Measurements from ENCODE around the gene STAG3. TPM values are rescaled to one million over a fixed set of nuclear protein-coding genes. Genes with fewer than 3 reads are reported as not detected.

The STAG3 gene
- total and polyA plus RNA-seq, 10 of the 15 experiments (the other 5 are each of a cell fraction or from before 2014, with no cell fraction given) = 73.0 to 306 (median 120) TPM

DNA sequence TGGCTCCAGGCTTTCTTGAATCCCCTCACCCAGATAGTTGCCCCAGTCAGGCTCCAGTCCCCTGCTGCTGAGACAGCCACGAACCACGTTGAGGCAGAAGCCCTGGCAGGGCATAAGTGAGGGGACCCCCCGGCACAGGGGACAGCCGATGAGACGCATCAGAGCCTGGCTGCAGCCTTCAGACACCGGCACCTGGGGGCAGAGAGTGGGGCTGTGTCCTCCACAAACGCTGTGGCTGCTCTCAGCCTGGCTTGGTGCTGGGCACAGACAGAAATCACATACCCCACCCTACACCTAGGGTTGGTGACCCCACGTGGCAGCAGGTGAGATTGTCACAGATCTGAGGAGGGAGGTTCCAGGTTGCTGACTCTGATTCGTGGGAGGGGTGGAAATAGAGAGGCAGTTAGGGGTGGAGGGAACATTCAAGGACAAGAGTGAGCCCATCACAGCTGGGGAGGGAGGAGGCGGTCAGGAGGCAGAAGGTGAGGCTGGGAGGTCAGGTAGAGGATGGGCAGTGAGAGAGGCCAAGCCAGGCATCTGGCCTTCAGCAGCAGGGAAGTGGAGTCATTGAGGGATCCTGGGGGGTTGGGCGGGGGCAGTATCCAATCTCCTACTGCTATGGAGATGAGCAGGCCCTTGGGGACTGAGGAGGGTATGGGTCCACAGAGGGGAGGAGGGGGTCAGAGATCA lies 3.8 kb upstream of the STAG3 start:
- Histone ChIP-seq H2AFZ (ENCODE audit: control insufficient read depth, low read depth, low read length) (no peak overlapping the region), H4K20me1 (ENCODE audit: control insufficient read depth, insufficient read depth) (no peaks in the 10 kb centered on the region), H3K9ac (ENCODE audit: control insufficient read depth, insufficient read depth, low read length) (no peak overlapping the region), H3K36me3 (ENCODE audit: control insufficient read depth in 2 of 2, insufficient read depth in 2 of 2, low read length in 1 of 2) (no peaks in the 10 kb centered on the region), H3K9me3 (replicated peaks; ENCODE audit: control insufficient read depth, insufficient read depth, low read length) (no peaks in the 10 kb centered on the region), H3K4me3 (no peak overlapping the region), H3K27ac (ENCODE audit: control insufficient read depth, insufficient read depth) (no peak overlapping the region), H3K27me3 (replicated peaks in 1 of 2; ENCODE audit: control insufficient read depth in 2 of 2, insufficient read depth in 2 of 2, low read length in 1 of 2) (peaks cover 0 to 4% of the 10 kb centered on the region in 2 experiments; a peak in 2 of 4 replicates), H3K4me2 (ENCODE audit: control insufficient read depth, insufficient read depth) (no peak overlapping the region), H3K79me2 (ENCODE audit: control insufficient read depth, insufficient read depth, low read length) (no peaks in the 10 kb centered on the region), H3K4me1 (ENCODE audit: control insufficient read depth, insufficient read depth, low read length) (peaks cover 29% of the 10 kb centered on the region)
- WGBS (ENCODE audit: insufficient coverage, insufficient replicate concordance, low lambda C conversion rate, missing lambda C conversion rate) = 61% methylated on average over 11 of the region's 11 CpGs
- ChIA-PET RAD21 (ENCODE audit: unreplicated experiment) (no interaction called here), SMC1A (ENCODE audit: uncharacterized antibody, unreplicated experiment) (no interaction called here), CTCF (no interaction called here), POLR2A (interaction anchor here (0.6 kb wide), 1 partner anchor 10 kb away, joined by 7 read pairs; no protein-coding TSS in a partner anchor)
- TF ChIP-seq, protein P1, sequence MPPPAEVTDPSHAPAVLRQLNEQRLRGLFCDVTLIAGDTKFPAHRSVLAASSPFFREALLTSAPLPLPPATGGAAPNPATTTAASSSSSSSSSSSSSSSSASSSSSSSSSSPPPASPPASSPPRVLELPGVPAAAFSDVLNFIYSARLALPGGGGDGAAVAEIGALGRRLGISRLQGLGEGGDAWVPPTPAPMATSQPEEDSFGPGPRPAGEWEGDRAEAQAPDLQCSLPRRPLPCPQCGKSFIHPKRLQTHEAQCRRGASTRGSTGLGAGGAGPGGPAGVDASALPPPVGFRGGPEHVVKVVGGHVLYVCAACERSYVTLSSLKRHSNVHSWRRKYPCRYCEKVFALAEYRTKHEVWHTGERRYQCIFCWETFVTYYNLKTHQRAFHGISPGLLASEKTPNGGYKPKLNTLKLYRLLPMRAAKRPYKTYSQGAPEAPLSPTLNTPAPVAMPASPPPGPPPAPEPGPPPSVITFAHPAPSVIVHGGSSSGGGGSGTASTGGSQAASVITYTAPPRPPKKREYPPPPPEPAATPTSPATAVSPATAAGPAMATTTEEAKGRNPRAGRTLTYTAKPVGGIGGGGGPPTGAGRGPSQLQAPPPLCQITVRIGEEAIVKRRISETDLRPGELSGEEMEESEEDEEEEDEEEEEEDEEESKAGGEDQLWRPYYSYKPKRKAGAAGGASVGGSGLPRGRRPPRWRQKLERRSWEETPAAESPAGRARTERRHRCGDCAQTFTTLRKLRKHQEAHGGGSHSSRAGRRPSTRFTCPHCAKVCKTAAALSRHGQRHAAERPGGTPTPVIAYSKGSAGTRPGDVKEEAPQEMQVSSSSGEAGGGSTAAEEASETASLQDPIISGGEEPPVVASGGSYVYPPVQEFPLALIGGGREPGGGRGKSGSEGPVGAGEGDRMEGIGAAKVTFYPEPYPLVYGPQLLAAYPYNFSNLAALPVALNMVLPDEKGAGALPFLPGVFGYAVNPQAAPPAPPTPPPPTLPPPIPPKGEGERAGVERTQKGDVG (CRISPR knock-in tag; IDR thresholded peaks at IDR 0.05) = no peak
- no peak for TF ChIP-seq HDAC6 (IDR thresholded peaks at IDR 0.05; ENCODE audit: unreplicated experiment)
- no peak for TF ChIP-seq ZNF622 (IDR thresholded peaks at IDR 0.05)
- TF ChIP-seq, protein P2, sequence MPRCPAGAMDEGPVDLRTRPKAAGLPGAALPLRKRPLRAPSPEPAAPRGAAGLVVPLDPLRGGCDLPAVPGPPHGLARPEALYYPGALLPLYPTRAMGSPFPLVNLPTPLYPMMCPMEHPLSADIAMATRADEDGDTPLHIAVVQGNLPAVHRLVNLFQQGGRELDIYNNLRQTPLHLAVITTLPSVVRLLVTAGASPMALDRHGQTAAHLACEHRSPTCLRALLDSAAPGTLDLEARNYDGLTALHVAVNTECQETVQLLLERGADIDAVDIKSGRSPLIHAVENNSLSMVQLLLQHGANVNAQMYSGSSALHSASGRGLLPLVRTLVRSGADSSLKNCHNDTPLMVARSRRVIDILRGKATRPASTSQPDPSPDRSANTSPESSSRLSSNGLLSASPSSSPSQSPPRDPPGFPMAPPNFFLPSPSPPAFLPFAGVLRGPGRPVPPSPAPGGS (IDR thresholded peaks at IDR 0.05; ENCODE audit: borderline replicate concordance, insufficient read depth, low read depth, low read length, poor library complexity, severe bottlenecking) = no peak
- no peak for TF ChIP-seq CBX5 (IDR thresholded peaks at IDR 0.05; ENCODE audit: low read depth)
- TF ChIP-seq, protein P3, sequence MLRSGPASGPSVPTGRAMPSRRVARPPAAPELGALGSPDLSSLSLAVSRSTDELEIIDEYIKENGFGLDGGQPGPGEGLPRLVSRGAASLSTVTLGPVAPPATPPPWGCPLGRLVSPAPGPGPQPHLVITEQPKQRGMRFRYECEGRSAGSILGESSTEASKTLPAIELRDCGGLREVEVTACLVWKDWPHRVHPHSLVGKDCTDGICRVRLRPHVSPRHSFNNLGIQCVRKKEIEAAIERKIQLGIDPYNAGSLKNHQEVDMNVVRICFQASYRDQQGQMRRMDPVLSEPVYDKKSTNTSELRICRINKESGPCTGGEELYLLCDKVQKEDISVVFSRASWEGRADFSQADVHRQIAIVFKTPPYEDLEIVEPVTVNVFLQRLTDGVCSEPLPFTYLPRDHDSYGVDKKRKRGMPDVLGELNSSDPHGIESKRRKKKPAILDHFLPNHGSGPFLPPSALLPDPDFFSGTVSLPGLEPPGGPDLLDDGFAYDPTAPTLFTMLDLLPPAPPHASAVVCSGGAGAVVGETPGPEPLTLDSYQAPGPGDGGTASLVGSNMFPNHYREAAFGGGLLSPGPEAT (IDR thresholded peaks at IDR 0.05; ENCODE audit: low read depth) = no peak
- TF ChIP-seq, protein P4, sequence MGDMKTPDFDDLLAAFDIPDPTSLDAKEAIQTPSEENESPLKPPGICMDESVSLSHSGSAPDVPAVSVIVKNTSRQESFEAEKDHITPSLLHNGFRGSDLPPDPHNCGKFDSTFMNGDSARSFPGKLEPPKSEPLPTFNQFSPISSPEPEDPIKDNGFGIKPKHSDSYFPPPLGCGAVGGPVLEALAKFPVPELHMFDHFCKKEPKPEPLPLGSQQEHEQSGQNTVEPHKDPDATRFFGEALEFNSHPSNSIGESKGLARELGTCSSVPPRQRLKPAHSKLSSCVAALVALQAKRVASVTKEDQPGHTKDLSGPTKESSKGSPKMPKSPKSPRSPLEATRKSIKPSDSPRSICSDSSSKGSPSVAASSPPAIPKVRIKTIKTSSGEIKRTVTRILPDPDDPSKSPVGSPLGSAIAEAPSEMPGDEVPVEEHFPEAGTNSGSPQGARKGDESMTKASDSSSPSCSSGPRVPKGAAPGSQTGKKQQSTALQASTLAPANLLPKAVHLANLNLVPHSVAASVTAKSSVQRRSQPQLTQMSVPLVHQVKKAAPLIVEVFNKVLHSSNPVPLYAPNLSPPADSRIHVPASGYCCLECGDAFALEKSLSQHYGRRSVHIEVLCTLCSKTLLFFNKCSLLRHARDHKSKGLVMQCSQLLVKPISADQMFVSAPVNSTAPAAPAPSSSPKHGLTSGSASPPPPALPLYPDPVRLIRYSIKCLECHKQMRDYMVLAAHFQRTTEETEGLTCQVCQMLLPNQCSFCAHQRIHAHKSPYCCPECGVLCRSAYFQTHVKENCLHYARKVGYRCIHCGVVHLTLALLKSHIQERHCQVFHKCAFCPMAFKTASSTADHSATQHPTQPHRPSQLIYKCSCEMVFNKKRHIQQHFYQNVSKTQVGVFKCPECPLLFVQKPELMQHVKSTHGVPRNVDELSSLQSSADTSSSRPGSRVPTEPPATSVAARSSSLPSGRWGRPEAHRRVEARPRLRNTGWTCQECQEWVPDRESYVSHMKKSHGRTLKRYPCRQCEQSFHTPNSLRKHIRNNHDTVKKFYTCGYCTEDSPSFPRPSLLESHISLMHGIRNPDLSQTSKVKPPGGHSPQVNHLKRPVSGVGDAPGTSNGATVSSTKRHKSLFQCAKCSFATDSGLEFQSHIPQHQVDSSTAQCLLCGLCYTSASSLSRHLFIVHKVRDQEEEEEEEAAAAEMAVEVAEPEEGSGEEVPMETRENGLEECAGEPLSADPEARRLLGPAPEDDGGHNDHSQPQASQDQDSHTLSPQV (IDR thresholded peaks at IDR 0.05) = no peak
- DNase-seq (ENCODE audit: low read depth, low spot score) (no peak), ATAC-seq (no peak), FAIRE-seq (no peak)
- BruUV-seq (replicated peaks) = no TSS peak
- intact Hi-C loops (cut with micrococcal nuclease; ENCODE audit: unreplicated experiment) = no loop called here
- in situ Hi-C loops (cut with MboI) = no loop called here
